22Rv1 (cell line): ENCODE measurements around the gene PDSS1.

Experiments used
- CTCF ChIP-seq: fragments of 450-650 bp; IDR thresholded peaks from 2 replicates; pipeline ENCODE4 v1.5.1; 2017; ENCODE audit warnings: mild to moderate bottlenecking
- ZFX ChIP-seq: fragments of 450-650 bp; IDR thresholded peaks from 2 replicates; pipeline ENCODE4 v1.6.1; 2017; ENCODE audit warnings: antibody characterized with exemption, borderline replicate concordance

GRCh38 chr10:26697922-26698608, 564 bp downstream of the PDSS1 start:
- TF ChIP-seq CTCF = no peak
- TF ChIP-seq ZFX = no peak
